NCI-H82 treated with DMSO at 0.1 percent for 48 hours (cell line): ENCODE results near the gene SLC35B2.

Source experiments
- DNase-seq: peaks from one replicate; lab custom pipeline; 2025; ENCODE audit not compliant: unreplicated experiment; lab: John Stamatoyannopoulos, UW

SLC35B2 gene

DNA sequence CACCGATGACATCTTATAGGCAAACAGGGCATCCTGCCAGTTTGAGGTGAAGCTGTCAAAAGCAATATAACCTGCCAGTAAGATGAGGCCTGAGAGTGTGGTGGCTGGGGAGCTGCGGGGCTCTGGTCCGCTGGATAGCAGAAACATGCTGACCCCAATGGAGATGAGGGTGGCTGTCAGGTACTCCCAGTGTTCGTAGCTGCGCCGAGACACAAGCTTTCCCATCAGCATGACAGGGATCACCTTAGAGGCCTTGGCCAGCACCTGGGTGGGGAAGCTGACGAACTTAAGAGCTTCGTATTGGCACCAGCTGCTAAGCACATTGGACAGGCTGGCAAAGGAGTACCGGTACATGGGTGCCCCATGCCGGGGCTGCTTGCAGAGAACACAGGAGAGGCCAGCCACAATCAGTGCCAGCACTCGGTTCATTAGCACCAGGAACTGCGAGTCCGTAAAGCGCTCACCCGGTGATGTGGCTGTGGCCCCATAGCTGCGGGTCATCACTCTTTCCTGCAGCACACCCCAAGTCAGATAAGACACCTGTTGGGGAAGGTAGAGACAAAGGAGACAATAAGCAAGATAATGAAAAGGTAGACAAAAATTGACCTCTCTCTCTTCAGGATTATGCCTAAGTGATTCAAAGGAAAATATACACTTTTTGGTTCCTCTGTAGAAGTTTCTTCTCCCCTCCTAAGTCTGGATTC, 2.1 kb downstream of the SLC35B2 start:
- DNase-seq = no peak

DNA sequence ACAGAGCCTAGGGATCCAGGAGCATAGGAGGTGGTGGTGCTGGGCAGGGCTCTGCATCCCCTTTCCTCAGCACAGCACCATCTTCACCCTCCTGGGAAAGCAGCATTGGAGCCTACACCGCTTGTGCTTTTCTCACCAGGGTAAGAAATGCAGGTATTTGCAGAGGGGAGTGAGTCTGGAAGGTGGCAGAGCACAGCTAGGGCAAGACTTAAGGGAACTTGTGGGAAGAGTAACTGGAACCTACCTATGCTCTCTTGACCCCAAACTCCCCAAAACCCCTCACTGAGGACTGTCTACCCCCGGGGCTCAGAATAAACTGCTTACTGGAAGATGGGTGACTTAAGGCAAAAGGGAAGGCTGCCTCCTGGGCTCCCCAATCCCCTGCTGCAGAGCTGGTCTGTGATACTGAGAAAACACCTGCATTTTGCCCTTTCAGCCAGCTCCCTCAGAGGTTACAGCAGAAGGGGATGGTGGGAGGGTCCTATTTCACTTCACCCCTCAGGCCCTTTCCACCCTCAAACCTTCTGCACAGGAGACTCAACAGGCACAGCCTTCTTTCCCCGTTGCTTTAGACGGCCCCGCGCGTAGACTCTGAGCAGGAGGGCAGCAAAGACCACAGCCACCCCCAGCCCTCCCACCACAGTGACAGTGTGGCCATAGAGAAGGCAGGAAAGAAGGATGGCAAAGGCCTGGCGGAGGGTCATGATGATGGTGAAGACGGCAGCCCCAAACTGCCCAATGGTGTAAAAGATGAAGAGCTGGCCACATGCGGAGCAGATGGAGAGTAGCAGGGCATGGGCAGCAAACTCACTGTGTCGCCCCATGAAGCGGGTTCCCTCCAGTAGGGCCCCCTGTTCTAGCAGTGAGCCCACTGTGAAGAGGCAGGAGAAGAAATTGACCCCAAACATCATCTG, 2.9 kb downstream of the SLC35B2 start:
- no peak for DNase-seq

DNA sequence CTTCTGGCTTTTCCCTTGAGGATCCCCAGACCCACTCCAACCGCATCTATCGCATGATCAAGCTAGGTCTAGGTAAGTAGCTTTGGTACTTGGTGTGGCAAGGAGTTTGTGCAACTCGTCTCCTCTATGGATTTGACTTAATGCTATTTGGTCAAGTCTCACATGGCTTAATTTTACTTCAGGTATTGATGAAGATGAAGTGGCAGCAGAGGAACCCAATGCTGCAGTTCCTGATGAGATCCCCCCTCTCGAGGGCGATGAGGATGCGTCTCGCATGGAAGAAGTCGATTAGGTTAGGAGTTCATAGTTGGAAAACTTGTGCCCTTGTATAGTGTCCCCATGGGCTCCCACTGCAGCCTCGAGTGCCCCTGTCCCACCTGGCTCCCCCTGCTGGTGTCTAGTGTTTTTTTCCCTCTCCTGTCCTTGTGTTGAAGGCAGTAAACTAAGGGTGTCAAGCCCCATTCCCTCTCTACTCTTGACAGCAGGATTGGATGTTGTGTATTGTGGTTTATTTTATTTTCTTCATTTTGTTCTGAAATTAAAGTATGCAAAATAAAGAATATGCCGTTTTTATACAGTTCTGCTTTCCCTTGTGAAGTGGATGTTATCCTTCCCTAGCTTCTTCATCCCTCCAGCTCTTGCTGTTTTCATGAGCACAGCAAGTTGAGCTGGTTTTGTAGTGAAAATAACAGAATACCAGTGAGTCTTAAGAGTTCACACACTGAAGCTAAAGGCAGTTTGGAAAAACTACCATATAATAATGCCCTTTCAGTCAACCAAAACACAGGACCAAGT, 3.8 kb downstream of the SLC35B2 start:
- DNase-seq = peak; percentile 29

DNA sequence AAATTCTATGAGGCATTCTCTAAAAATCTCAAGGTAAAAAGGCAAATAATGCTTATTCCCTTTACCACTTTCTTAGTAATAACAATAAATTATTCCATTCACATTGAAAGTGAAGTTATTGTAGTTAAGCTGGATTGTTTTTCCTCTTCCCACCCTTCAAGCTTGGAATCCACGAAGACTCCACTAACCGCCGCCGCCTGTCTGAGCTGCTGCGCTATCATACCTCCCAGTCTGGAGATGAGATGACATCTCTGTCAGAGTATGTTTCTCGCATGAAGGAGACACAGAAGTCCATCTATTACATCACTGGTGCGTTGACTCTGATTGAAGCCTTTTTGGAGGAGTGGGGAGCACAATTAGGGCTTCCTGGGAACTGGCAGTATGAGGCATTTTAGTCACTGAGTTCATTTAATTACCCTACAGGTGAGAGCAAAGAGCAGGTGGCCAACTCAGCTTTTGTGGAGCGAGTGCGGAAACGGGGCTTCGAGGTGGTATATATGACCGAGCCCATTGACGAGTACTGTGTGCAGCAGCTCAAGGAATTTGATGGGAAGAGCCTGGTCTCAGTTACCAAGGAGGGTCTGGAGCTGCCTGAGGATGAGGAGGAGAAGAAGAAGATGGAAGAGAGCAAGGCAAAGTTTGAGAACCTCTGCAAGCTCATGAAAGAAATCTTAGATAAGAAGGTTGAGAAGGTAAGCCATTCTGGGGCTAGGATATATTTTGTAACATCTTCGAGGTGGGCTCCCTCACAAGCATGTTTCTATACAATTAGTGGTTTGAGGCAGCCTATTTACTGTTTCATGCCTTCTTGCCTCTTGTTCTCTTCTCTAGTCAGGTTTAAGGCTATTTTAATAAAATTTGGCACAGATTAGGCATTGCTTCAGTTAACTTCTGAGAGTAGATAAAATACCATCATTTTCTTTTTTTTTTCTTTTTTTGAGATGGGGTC, 5.5 kb downstream of the SLC35B2 start:
- DNase-seq = no peak

DNA sequence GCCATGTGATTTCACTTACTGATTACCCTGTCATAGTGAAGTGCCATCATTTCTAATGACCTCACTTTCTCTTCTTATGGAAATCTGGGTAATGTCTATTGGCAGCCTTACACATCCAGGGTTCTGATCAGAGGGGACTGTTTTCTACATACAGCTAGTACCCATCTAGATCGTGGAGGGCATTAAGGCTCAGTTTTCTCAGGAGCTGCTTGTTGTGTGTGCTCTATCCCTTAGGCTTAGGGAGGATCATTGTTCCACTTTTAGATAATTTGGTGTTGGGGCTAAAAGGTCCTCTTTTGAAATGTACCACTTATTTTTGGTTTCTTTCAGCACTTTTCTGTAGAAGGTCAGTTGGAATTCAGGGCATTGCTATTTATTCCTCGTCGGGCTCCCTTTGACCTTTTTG, 6.6 kb downstream of the SLC35B2 start:
- DNase-seq = no peak

DNA sequence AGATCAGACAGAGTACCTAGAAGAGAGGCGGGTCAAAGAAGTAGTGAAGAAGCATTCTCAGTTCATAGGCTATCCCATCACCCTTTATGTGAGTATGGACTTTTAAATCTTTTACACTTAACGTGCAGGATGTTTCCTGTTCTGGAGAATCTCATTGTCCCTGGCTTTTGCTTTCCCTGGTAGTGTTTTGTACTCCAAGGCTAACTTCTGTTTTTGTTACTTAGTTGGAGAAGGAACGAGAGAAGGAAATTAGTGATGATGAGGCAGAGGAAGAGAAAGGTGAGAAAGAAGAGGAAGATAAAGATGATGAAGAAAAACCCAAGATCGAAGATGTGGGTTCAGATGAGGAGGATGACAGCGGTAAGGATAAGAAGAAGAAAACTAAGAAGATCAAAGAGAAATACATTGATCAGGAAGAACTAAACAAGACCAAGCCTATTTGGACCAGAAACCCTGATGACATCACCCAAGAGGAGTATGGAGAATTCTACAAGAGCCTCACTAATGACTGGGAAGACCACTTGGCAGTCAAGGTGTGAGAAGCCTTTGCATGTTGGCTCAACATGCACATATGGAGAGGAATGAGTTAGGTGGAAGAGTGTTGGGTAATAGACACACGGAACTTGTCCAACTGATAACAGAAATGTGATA, 7.1 kb downstream of the SLC35B2 start:
- DNase-seq = no peak

DNA sequence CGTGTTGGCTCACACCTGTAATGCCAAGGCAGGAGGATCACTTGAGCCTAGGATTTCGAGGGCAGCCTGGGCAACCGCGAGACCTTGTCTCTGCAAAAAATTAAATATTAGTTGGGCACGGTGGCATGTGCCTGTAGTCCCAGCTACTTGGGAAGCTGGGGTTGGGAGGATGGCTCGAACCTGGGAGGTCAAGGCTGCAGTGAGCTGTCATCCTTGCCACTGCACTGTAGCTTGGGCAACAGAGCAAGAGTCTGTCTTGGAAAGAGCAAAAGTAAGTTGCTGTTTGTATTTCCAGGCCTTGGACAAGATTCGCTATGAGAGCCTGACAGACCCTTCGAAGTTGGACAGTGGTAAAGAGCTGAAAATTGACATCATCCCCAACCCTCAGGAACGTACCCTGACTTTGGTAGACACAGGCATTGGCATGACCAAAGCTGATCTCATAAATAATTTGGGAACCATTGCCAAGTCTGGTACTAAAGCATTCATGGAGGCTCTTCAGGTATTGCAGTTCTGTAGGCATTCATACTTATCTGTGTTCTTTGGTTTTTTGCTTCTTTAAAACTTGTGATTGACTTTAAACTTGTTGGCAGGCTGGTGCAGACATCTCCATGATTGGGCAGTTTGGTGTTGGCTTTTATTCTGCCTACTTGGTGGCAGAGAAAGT, 8.1 kb downstream of the SLC35B2 start:
- no peak for DNase-seq

DNA sequence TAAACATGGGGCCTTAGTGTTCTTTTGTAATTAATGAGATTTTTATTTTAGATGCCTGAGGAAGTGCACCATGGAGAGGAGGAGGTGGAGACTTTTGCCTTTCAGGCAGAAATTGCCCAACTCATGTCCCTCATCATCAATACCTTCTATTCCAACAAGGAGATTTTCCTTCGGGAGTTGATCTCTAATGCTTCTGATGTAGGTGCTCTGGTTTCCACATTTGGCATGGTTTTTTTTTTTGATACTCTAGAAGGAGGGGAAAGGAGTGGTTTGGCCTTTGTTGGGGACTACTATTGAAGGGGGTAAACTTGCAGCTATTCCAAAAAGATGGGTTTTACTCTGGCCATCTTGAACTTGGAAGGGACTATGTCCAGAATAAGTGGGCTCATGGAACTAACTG, 8.7 kb downstream of the SLC35B2 start:
- no peak for DNase-seq

DNA sequence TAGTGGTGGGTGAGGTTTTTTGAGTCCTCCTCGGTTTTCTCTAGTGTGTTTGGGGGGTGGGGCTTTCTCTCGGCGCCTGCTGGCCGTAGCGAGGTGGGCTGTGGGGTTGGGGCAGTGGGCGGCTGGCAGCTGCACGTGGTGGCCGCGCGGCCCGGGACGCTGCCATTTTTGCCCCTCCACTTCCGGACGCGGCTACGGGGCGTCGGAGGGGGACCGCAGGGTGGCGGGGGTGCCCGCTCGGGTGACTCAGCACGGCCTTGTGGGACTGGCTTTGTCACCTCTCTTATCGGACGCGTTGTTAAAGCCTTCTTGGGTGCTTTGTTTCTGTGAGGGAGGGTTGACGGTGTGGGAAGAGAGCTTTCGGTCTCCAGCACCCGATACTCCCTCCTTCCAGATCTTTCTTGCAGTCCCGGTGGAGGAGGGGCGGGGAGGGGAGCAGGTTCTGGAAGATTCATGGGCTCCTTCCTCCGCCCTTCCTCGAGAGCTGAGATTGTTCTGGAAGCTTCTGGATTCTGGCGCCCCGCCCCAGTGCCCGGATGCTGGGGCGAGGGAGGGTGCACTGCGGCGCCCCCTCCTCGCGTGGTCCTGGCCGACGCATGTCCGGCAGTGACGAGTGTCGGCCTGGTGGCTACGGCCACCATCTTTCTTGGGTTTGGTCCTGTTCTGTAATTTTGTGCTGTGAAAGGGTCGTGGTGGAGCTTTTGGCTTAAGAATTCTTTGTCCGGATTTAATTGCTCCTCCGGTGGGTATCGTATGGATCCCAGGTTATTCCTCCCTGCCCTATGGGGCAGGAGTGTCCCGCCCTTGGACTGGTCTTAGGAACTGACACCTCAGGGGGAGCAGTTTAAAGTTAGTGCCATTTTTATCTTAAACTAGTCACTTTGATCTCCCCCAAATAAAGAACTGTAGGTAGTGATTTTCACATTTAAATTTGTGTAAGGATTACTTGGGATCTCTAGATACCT, 9.7 kb downstream of the SLC35B2 start:
- no peak for DNase-seq

DNA sequence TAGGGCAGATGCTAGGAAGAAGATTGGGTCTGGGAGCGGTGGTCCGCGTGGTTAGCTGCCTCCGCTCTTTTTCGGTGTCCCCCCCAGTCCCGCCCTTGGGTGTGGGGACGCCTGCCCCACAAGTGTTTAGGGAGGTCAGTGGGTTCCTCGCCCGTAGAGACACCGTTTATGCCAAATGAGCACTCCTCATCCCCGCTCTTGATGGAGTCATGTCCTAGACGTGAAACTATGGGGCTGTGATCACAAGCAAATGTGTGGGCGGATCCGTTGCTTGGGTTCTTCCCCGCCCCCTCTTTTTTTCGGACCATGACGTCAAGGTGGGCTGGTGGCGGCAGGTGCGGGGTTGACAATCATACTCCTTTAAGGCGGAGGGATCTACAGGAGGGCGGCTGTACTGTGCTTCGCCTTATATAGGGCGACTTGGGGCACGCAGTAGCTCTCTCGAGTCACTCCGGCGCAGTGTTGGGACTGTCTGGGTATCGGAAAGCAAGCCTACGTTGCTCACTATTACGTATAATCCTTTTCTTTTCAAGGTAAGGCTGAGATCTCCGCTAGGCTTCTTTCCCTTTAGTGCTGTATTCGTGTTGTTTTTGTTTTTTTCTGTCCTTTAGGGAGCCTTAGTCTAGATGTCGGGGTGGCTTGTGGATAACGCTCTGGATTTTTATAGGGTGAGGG, 10.5 kb downstream of the SLC35B2 start, which contains the start of gene HSP90AB1:
Gene HSP90AB1 (plus strand): TSS at position 439 of the 675 bp plus-strand sequence. CDS start 1,529 bp downstream, outside the sequence.
- DNase-seq = peak; percentile 96

DNA sequence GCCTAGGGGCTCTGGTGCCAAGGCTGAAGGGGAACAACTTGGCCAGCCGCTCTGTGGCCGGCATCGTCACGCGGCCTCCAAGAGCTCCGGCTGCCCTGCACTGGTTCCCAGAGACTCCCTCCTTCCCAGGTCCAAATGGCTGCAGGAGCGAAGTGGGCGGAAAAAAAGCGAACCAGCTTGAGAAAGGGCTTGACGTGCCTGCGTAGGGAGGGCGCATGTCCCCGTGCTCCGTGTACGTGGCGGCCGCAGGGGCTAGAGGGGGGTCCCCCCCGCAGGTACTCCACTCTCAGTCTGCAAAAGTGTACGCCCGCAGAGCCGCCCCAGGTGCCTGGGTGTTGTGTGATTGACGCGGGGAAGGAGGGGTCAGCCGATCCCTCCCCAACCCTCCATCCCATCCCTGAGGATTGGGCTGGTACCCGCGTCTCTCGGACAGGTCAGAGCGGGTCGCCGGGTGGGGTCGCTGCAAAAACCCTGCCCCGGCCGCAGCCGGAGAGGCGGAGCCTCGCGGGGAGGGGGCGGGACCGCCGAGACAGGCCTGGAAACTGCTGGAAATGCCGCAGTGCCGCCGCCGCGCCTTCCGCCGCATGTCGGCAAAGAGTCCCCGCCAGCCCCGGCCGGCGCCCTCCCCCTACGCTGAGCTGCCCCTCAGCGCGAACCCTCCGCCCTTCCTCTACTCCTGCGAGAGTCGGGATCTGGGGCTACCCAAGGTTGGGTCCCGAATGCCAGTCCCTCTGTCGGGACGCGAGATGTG, 11.2 kb downstream of the SLC35B2 start:
- peak; percentile 68 for DNase-seq

DNA sequence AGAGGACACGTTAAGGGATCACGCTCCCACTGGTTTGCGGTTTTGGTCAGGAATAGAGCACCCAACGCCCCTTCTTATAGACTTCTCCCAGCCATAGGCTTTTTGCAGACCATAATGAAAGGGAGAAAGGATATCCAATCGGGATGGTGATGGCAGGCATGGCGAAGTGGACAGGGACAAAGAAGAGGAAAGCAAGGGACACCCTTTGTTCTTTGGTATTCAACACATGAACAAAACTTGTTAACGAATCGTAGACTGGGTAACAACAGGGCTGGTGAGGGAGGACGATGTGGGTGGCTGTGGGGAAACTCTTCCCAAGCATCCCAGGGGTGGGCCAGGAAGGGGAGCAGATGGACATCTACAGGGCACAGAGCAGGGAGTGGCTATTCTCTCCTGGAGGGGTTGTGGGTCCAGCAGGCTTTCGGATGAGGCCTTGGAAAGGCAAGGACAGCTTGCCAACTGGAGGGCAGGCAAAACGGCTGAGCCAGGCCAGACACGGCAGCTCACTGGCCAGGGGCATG, 11.9 kb downstream of the SLC35B2 start:
- DNase-seq = no peak

DNA sequence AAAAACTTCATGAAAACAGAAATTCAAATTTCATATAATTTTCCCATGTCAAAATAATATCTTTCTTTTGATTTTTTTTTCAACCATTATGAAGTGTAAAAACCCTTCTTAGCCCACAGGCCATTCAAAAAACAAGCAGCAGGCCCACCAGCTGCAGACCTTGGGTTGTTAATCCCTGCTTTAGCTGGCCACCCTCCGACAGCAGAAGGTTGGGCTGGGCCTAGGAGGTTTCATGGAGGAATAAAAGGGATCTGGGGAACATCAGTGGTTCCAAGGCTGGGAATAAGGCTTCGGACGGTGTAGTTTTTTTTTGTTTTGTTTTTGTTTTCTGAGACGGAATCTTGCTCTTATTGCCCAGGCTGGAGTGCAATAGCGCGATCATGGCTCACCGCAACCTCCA, 14.0 kb downstream of the SLC35B2 start:
- peak; percentile 71 for DNase-seq

DNA sequence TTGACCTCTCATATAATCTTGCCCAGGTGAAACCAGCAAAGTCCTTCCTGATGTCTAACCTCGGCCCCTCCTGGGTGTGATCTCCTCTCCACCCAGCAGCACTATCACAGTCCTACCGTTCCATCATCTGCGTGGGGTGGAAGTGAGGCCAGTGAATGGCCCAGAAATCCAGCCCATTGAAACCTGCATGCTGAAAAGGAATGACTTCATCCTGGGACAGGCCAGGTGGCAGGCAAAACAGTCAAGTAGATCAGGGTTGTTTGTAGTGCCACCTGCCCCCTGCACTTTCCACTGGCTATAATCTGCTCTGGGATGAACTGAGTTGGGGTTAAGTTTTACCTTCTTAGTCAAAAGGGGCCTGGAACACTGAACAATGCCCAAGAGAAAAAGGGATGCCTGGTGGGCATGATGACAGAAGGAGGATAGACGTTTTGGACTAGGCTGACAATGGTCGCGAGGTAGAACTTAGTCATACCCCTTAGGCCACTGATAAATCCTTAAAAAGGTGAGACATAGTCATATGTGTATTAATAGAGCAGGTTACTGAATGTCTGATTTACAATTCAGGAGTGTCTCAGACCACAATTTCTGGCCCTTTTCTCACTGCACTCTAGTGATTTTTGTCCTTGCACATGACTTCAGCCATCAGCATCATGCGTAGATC, 18.5 kb downstream of the SLC35B2 start:
- DNase-seq = no peak

DNA sequence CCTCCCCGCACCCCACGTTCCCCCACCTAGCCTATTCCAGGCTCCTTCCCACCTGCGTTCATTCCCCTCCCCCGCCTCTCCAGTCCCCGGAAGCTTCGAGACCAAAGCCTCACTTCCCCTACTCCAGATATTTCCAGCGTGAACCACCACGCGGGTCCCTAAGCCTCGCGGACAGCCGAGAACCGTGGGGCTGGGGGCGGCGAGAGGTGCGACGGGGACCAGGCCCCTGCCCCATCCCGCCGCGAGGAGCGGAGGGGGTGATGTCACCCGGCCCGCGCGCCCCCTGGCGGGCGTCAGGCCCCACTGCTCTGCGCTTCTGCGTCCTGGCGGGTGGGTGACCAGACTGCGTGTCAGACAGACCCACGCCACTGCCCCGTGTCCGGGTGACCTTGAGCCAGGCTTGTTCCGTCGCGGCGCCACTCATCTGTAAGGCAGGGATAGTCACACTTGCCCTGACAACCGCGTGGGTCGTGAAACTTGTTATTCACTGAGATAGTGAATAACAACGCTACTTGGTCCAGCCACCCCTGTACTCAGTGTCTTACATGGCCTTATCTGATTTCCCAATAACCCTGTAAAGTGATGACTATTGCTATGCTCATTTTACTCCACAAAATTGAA, 19.4 kb downstream of the SLC35B2 start:
- DNase-seq = peak; percentile 60
